Mucosa of descending colon (tissue), 3 donors: ENCODE measurements around the gene PCBP2. TPM values are rescaled to one million over a fixed set of nuclear protein-coding genes. Genes with fewer than 3 reads are reported as not detected.

ENCODE experiments used
- ATAC-seq: fragments of 200-7000 bp; cut with Tn5 transposase; one replicate; pipeline ENCODE4 v1.9.1; 2020; ENCODE audit warnings: mild to moderate bottlenecking, moderate library complexity
- DNase-seq, 3 donors: peaks; one replicate each; pipeline ENCODE4 v3.0.0-alpha.2; 2020
- H3K36me3 ChIP-seq: fragments of 200-600 bp; one replicate; pipeline ENCODE4 v1.8.0; 2021; ENCODE audit warnings: low read depth, mild to moderate bottlenecking
- H3K4me1 ChIP-seq: fragments of 200-600 bp; one replicate; pipeline ENCODE4 v1.8.0; 2021; ENCODE audit warnings: low read depth, mild to moderate bottlenecking
- H3K4me3 ChIP-seq: fragments of 200-600 bp; one replicate; pipeline ENCODE4 v1.8.0; 2021; ENCODE audit warnings: mild to moderate bottlenecking
- H3K9me3 ChIP-seq: fragments of 200-600 bp; one replicate; pipeline ENCODE4 v1.8.0; 2021; ENCODE audit warnings: mild to moderate bottlenecking
- CTCF ChIP-seq: fragments of 200-600 bp; IDR thresholded peaks from one replicate; pipeline ENCODE4 v1.8.0; 2022; ENCODE audit warnings: antibody characterized with exemption, mild to moderate bottlenecking
- intact Hi-C, 2 donors: fragments of 100-400 bp; cut with DNase I in 1 of 2; cut with micrococcal nuclease in 1 of 2; formaldehyde crosslinking; loops; one replicate each; pipeline versions ENCODE4 v1.11.0 to v1.11.1; 2022; cut with DNase I, micrococcal nuclease
- total RNA-seq, 3 donors: library from RNA; stranded (reverse); fragmentation: NEBNext Ultra II Directional in 2 of 3; extraction: Animal tissue kit (Norgen Biotek cat#: 25700) in 2 of 3; gene quantifications; one replicate each; pipeline versions ENCODE4 v1.2.1 to v1.2.4, GENCODE V29; 2021 to 2023
- donor health status: DM: no; HTN: no; CAD: no; lungs with moderate emphysema.
- donor health status: DM: no; HTN: no; CAD: no.
- donor health status: DM: no; HTN: yes; CAD: no.

Gene PCBP2
- total RNA-seq, 3 donors from 2014 or later: 584 to 701 (median 615) TPM

DNA sequence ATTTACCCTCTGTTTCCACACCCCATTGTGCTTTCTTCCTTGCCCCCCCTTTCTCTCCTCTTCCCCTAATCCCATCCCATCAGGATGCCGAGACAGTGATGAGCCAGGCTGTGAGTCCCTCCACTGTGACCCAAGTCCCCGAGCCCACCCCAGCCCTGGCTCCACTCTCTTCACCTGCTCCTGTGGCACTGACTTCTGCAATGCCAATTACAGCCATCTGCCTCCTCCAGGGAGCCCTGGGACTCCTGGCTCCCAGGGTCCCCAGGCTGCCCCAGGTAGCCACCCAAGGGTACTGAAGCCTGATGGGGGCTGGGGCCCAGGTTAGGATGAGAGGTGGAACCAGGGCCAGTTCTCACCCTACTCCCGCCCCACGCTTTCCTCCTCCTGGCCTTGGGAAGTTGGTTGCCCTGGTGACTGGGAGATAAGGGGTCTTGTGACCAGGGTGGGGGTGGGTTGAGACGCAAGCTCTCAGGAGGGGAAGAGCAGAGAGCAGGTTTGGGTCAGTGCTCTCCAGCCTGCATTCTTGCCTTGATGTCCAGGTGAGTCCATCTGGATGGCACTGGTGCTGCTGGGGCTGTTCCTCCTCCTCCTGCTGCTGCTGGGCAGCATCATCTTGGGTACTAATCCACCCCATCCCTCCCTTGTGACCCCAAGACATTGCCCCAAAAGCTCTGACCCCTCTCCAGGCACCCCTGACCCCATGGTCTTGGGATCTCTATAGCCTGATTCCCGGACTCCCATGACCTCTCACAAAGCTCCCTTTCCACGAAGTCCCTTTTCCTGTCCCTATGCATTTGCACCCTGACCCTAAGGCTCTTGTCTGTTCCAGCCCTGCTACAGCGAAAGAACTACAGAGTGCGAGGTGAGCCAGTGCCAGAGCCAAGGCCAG, 27.0 kb upstream of the PCBP2 start:
- no peak overlapping the region for H3K4me3 ChIP-seq
- no peak for ATAC-seq
- intact Hi-C loops: no loop called here

GRCh38 chr12:53425515-53426150, 26.3 kb upstream of the PCBP2 start:
- H3K4me3 ChIP-seq: no peak overlapping the region
- intact Hi-C loops: no loop called here
- DNase-seq (no peak), ATAC-seq (no peak)
- no peaks in the 10 kb centered on the region for H3K36me3 ChIP-seq
- no peaks in the 10 kb centered on the region for H3K9me3 ChIP-seq
- TF ChIP-seq CTCF: no peak
- H3K4me1 ChIP-seq: no peaks in the 10 kb centered on the region

More for the DNA sequence above, 27.0 kb upstream of the PCBP2 start:
- DNase-seq: no peak
- Histone ChIP-seq H3K9me3 (no peaks in the 10 kb centered on the region), H3K36me3 (no peaks in the 10 kb centered on the region), H3K4me1 (no peaks in the 10 kb centered on the region)
- TF ChIP-seq CTCF: no peak

- no peak for DNase-seq
- peak; percentile 89 for ATAC-seq
- TF ChIP-seq CTCF: no peak
Measured at GRCh38 chr12:53427905-53428594, 23.9 kb upstream of the PCBP2 start.

GRCh38 chr12:53428741-53429140, 23.2 kb upstream of the PCBP2 start:
- no peak for TF ChIP-seq CTCF
- no peak overlapping the region for H3K4me3 ChIP-seq
- DNase-seq (no peak), ATAC-seq (no peak)
- no peaks in the 10 kb centered on the region for H3K36me3 ChIP-seq
- intact Hi-C loops: no loop called here
- no peaks in the 10 kb centered on the region for H3K9me3 ChIP-seq
- no peaks in the 10 kb centered on the region for H3K4me1 ChIP-seq

More at GRCh38 chr12:53427905-53428594, 23.9 kb upstream of the PCBP2 start:
- intact Hi-C loops: no loop called here
- no peaks in the 10 kb centered on the region for H3K36me3 ChIP-seq
- H3K9me3 ChIP-seq: no peaks in the 10 kb centered on the region
- no peak overlapping the region for H3K4me3 ChIP-seq
- H3K4me1 ChIP-seq: no peaks in the 10 kb centered on the region

DNA sequence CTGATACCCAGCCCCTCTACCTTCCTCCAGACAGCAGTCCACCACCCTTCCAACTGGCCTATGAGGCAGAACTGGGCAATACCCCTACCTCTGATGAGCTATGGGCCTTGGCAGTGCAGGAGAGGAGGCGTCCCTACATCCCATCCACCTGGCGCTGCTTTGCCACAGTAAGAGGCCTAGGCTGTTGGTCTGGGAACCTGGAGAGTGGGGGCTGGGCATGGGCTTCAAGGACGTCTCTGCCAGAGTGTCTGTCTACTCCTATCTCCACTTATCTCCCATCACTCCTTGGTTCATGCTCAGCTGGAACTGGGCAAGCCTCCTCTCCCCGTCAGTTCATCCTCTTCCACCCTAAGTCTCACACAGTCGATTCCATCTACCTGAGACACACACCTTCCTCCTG, 21.8 kb upstream of the PCBP2 start:
- ATAC-seq: no peak
- no peak overlapping the region for H3K4me3 ChIP-seq
- intact Hi-C loops: no loop called here
- no peaks in the 10 kb centered on the region for H3K36me3 ChIP-seq
- TF ChIP-seq CTCF: no peak
- no peaks in the 10 kb centered on the region for H3K4me1 ChIP-seq
- H3K9me3 ChIP-seq: no peaks in the 10 kb centered on the region
- DNase-seq: no peak
